ENCODE results near the gene SHC2.
"Not testable (repeated sequence)": the region's sequence is repeated elsewhere in the genome, so short reads cannot be mapped to it uniquely, and the experiment has no call there.

Gene SHC2

GRCh38 chr19:426725-427445, 33.9 kb downstream of the SHC2 start:
- H3K4me3 ChIP-seq (ENCODE audit: low read depth, low read length), result no peak overlapping the region
- no peak for DNase-seq (ENCODE audit: low read depth)
- TF ChIP-seq, protein P1, sequence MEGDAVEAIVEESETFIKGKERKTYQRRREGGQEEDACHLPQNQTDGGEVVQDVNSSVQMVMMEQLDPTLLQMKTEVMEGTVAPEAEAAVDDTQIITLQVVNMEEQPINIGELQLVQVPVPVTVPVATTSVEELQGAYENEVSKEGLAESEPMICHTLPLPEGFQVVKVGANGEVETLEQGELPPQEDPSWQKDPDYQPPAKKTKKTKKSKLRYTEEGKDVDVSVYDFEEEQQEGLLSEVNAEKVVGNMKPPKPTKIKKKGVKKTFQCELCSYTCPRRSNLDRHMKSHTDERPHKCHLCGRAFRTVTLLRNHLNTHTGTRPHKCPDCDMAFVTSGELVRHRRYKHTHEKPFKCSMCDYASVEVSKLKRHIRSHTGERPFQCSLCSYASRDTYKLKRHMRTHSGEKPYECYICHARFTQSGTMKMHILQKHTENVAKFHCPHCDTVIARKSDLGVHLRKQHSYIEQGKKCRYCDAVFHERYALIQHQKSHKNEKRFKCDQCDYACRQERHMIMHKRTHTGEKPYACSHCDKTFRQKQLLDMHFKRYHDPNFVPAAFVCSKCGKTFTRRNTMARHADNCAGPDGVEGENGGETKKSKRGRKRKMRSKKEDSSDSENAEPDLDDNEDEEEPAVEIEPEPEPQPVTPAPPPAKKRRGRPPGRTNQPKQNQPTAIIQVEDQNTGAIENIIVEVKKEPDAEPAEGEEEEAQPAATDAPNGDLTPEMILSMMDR (IDR thresholded peaks at IDR 0.05; ENCODE audit: low read depth, low read length, missing control alignments), result no peak

- TF ChIP-seq, protein P1 (IDR thresholded peaks at IDR 0.05; ENCODE audit: low read depth, low read length, missing control alignments), result no peak
- H3K4me3 ChIP-seq (ENCODE audit: low read depth, low read length), result no peak overlapping the region
- no peak for DNase-seq (ENCODE audit: low read depth)
Observed at GRCh38 chr19:425056-425455, 35.8 kb downstream of the SHC2 start.

DNA sequence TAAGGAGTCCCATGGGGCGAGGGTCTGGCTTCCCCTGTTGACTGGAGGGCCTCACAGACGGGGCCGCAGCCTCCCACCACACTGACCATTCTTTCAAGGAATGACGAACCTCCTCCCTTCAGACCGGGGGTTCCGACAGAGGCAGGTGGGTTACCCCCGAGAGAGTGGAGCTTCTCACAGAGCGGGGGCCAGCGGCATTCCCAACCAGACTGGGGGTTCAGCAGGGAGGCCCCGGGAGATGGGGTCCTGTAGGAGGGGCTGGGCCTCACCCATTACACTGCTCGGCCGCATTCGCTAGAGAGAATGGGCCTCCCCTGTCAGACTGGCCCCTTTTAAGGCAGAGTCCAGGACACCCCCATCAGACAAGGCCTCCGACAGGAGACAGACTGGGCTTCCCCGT, 36.3 kb downstream of the SHC2 start:
- H3K4me3 ChIP-seq (ENCODE audit: low read depth, low read length), result no peak overlapping the region
- no peak for DNase-seq (ENCODE audit: low read depth)
- TF ChIP-seq, protein P1 (IDR thresholded peaks at IDR 0.05; ENCODE audit: low read depth, low read length, missing control alignments), result no peak

- H3K4me3 ChIP-seq (ENCODE audit: low read depth, low read length), result no peak overlapping the region
- no peak for DNase-seq (ENCODE audit: low read depth)
- TF ChIP-seq, protein P1 (IDR thresholded peaks at IDR 0.05; ENCODE audit: low read depth, low read length, missing control alignments), result no peak
Observed at GRCh38 chr19:423691-424466, 37.0 kb downstream of the SHC2 start.

GRCh38 chr19:422917-423226, 38.0 kb downstream of the SHC2 start:
- DNase-seq (ENCODE audit: low read depth); H3K4me3 ChIP-seq (ENCODE audit: low read depth, low read length): not testable (repeated sequence)

DNA sequence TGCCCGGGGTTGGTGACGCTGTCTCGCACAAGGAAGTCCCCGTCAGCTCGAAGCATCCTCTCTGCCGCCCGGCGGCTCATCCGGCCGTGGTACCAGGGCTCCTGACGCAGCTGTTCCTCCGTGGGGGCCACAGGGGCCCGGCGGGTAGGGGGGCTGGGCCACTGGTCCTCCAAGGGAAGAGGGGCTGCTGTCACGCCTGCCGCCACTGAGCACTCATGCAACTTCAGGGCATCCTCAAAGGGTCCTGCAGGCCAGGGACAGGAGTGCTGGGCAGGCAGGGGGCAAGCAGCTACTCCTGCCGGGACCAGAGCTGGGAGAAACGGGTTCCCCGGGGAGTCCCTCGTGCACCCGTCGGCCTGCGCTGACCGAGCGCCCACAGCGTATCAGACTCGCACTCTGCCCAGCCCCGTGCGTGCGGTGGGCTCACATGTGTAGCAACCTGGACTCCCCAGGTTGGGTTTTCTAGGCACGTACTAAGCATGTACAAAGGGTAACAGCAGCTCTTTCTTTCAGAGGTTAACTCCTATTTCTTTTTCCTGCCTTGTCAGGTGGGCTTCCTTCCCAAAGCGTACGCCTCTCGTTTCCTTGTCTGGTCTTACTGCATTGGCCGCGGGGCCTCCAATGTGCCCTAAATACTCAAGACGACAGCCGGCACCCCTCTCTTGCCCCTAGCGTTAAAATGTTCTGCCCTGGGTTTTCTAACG, 38.5 kb downstream of the SHC2 start:
- H3K4me3 ChIP-seq (ENCODE audit: low read depth, low read length), result no peak overlapping the region
- TF ChIP-seq, protein P1 (IDR thresholded peaks at IDR 0.05; ENCODE audit: low read depth, low read length, missing control alignments), result no peak
- no peak for DNase-seq (ENCODE audit: low read depth)

DNA sequence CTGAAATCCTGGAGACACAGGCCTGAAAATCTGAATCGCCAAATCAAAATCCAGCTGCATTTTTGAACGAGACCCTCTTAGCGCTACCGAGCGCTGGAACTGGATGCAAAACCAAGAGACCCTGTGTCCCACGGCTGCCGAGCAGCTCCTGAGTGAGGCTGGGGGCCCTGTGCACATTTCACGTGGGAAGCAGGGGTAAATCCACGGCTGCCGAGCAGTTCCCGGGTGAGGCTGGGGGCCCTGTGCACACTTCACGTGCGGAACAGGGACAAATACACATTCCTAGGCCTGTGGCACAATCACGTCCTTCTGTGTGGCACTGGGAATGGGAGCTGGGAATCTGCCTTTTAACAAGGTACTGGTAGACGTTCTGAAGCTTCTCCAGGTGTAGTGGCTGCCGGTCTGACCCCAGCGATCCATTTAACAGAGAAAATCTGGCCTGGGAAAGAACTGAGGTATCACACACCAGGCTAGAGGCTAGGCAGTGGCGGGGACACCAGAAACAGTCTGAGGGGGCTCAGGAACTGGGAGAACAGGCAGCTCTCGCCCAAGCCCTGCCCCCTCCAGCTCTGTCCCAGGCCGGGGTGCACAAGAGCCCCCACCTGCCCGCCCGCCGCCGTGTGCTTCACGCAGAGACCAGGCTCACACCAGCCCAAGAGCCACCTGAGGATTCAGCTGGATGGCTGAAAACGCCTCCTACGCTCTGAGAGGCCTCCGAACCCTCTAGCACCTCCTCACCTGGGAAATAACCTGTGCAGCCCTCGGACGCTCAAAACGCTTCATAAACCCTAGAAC, 40.9 kb downstream of the SHC2 start:
- no peak overlapping the region for H3K4me3 ChIP-seq (ENCODE audit: low read depth, low read length)
- TF ChIP-seq, protein P1 (IDR thresholded peaks at IDR 0.05; ENCODE audit: low read depth, low read length, missing control alignments), result no peak
- DNase-seq (ENCODE audit: low read depth), result no peak
